KG1 (cell line): ENCODE data around the gene CD33.

ENCODE experiments used
- DNase-seq: peaks from one replicate; lab custom pipeline; 2025; lab: John Stamatoyannopoulos, UW

Gene CD33

GRCh38 chr19:51258165-51259160 lies 33.6 kb downstream of the CD33 start:
- peak; percentile 24 for DNase-seq

GRCh38 chr19:51259348-51260245 lies 34.7 kb downstream of the CD33 start:
- DNase-seq, result peak; percentile 69

- DNase-seq, result no peak
Measured at GRCh38 chr19:51263808-51264207, 38.9 kb downstream of the CD33 start.

- DNase-seq, result no peak
Measured at GRCh38 chr19:51271067-51271466, 46.2 kb downstream of the CD33 start.

GRCh38 chr19:51272183-51272810 lies 47.4 kb downstream of the CD33 start:
- peak; percentile 15 for DNase-seq

- DNase-seq, result no peak
Measured at GRCh38 chr19:51274049-51274770, 49.3 kb downstream of the CD33 start.

GRCh38 chr19:51277112-51277511 lies 52.2 kb downstream of the CD33 start:
- no peak for DNase-seq

- no peak for DNase-seq
Measured at GRCh38 chr19:51282335-51282734, 57.5 kb downstream of the CD33 start.

- no peak for DNase-seq
Measured at GRCh38 chr19:51285682-51286081, 60.8 kb downstream of the CD33 start.
